ENCODE results near the gene EXOC6B.

Gene EXOC6B

DNA sequence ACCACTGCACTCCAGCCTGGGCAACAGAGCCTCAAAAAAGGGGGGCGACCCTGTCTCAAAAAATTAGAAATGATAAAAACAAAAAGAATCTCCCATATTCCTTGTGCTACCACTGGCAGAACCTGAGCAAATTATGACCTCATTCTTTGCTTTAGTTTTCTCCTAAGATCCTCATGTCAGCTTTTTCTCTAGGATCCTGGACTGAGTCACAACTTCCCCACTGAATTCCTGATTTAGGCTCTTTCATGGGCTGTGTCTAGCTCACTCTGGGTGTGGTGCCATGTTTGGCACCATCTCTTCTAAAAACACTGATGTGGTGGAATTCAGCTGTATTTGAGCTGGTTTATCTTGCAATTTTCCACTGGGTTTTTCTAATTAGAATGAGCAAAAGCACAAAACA, 37.1 kb downstream of the EXOC6B start:
- DNase-seq: no peak

DNA sequence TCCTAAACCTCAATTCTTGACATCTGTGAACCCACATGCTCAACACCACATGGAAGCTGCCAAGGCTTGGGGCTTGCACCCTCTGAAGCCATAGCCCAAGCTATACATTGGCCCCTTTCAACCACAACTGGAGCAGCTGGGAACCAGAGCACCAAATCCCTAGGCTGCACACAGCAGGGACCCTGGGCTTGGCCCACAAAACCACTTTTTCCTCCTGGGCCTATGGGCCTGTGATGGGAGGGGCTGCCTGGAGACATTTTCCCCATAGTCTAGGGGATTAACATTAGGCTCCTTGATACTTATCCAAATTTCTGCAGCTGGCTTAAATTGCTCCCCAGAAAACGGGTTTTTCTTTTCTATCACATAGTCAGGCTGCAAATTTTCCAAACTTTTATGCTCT, 40.3 kb downstream of the EXOC6B start:
- DNase-seq: no peak

DNA sequence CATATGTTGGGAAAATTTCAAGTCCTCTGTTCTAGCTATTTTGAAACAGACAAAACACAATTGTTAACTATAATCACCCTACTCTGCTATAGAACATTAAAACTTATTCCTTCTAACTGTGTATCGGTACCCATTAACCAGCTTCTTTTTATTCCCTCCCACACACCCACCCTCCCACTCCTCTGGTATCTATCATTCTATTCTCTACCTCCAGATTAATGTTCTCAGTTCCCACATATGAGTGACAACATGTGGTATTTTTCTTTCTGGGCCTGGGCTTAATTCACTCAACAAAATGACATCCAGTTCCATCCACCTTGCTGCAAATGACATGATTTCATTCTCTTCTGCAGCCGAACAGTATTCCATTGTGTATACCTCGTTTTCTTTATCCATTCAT, 43.3 kb downstream of the EXOC6B start:
- no peak for DNase-seq

DNA sequence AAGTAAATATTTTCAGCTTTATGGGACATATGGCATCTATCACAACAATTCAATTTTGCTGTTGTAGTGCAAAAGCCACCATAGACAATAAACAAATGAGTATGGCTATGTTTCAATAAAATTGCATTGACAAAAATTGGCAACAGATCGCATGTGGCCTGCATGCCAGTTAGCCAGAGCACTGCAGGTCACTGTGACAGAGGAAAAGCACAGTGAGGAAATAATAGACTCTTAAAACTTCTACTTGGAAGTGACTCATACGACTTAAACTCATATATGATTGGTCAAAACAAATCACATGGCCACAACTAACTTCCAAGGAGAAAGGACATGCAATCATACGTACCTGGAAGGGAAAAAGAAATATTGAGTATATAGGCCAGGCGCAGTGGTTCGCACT, 44.4 kb downstream of the EXOC6B start:
- no peak for DNase-seq

DNA sequence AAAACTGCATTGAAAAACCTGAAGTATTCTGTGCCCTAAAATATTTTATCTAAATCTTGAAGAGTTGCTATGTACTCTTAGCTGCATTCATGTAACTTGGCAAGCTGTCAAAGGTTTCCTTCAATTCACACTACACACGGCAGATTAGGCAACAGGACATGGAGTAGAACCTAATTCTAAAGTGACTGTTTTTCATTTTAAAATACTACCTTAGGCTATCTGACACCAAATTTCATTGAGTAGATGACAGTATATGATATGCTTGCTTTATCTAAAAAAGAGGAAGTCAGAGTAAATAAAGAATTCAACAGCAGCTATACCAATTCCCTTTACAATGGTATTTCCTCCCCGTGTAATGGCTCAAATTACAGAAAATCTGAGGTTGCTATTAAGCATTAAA, 45.4 kb downstream of the EXOC6B start:
- DNase-seq: no peak

DNA sequence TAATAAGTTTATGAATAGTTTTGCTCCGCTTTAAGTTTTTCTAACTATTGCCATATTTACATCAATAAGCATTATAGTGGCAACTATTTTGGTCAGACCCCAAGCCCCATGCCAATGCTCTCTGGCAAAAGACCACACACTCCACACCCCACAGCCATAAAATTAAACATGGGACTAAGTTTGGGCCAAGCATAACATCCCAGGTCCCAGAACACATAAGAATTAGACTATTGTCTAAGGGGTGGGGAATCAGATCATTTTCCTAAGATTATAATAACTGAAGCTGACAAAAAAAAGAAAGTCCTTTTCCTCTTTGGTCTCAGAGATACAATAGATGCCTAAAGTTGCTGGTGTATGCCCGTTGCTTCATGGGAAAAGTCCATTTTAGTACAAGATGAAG, 46.3 kb downstream of the EXOC6B start:
- DNase-seq: no peak

DNA sequence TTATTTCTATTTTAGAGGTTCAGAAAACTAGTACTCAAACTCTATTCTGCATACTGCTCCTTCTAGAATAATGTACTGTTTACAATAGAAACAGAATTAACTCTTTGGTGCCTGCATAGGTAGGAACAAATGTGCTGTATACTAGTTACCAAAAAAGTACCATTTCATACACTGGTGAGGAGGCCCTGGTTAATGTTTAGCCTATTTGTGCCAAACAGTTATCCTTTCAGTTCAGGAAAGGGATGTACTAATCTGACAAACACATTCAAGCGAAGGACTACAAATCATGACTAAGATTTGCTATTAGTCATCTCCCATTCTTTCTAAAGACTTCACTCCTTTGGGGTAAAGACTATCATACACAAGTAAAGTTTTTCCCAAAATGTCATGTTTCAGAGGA, 47.4 kb downstream of the EXOC6B start:
- DNase-seq: no peak

DNA sequence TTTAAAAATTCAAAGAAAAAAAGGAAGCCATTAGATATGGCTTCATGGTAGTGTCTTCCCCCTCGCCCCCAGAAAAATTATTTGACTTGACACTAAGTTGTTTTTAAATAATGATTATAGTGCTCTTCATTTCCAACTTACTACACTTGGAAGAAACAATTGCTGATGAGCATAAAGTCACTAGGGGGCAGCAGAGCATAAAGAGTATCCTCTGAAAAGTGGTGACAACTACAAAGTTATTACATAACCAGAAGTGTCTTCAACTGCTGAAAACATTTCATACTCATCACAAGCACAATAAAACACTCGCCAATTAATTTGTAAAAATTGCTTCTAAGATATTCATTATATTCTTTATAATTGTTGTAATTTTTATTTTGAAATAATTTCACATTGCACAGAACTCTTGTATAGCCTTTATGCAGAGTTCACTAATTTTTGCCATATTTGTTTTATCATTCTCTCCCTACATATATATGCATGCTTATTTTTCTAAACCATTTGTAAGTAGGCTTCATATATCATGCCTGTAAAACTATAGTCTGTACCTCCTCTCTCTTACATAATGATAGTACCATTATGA, 54.9 kb downstream of the EXOC6B start:
- no peak for DNase-seq

DNA sequence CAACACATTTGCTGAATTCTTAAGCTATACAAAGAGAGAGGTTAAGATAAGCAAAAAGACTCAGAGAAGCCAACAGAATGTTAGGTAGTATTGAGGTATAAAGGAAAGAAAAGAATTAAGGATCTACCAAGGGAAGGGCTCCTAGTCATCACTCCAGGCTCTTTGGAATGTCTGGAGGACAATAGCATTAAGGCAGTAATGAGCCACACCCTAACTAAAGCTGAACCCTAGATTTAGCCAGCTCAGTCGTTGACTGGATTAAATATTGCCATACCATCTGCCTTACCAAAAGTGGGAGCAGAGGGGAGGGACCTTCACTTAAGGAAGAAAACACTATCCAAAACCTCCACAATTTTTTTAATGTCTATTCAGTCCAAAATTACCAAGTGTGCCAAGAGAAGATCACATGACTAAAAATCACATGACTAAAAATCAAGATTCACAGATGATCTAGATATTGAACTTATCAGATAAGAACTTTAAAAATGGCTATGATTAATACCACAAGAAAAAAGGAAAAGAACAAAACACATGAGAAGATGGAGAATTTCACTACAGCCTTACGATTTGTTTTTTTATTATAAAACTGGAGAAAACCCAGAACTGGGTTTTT, 59.7 kb downstream of the EXOC6B start:
- DNase-seq: no peak

DNA sequence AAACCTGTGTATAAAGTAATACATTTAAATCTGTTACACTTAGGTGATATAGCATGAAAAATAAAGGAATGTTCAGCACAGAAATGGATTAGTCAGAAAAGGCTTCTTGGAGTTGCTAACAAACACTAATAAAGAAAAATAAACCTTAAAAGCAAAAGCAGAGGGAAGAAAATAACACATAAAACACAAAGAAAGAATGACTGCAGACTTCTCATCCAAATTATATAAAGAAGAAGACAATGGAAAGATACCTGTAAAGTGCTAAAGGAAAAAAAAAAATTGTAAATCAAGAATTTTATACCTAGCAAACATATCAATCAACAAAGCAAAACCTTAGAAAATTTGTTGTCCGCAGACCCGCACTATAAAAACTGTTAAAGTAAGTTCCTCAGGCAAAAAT, 63.6 kb downstream of the EXOC6B start:
- no peak for DNase-seq

DNA sequence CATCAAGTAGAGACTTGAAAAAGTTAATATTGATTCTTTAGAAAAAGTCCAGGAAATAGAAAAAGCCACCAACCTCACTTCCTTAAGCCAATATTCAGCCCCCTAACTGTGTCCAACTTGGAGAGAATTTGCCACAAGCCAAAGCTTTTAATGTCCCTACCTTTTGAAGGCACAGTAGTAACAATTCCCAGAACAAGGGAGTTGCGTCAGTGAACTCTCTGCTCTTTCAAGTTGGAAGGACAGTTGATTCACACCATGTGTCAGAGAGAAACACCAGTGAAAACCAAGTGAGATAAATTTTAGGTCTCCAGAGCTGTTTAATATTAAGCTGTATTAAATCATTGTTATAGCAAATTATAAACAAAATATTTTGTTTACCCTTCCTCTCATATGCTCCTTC, 66.1 kb downstream of the EXOC6B start:
- no peak for DNase-seq

DNA sequence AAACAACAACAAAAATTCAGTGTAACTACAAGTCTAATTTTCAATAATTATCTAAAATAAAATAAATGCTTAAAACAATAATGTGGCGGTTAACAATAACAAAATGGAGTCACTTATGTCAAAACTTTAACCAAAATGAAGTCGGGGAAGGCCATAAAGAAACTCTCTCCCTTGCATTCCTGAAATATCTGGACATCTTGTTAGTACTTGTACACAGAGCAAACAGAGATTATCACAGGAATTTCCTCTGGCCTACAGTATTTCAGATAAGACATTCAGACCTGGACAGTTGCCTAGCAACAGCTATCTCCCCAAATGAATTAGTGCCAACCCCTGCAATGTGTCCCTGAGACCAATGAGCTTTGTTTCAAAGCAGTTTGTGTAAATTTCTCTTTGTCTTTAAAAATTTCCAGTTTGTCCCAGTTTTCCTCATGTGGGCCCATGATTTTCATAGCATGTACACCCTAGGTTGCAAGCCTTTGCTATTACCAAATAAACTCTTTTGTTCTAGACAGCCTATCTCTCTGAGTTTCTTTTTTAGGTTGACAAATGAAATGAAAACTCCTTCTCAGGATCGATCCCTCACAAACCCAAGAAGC, 68.6 kb downstream of the EXOC6B start:
- no peak for DNase-seq

DNA sequence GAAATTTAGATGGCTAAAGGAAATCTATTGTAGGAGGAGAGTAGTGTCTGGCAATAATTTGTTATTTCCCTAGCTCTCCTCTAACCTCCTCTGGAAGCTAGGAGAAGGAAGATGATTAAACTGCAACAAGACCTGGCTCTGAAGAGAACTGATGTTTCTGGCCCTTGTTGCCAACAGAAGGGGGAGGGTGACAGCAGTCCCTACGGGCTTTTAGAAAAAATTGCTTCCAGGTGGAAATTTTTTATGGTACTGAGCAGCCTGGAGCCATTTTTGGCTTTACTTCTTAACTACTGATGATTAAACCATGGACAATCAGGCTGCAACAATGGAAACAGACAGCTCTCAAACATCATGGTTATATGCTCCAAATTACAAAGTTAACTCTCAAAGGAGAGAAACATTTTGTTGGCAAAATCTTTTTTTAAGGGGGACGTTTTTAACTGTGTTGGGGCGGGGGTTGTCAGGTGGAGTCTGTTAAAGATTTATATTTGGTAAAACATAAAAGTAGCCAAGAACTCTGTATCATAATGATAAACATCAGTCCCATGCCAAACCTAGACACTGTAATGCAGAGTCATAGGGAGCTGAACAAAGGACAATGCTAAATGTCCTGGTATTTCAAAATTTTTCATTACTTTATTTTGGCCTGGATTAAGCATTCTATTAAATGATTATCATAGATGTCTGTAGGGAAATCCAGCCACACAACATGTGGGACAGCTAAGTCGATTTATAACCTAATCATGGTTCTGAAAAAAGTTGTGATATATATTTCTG, 70.0 kb downstream of the EXOC6B start:
- DNase-seq: no peak

DNA sequence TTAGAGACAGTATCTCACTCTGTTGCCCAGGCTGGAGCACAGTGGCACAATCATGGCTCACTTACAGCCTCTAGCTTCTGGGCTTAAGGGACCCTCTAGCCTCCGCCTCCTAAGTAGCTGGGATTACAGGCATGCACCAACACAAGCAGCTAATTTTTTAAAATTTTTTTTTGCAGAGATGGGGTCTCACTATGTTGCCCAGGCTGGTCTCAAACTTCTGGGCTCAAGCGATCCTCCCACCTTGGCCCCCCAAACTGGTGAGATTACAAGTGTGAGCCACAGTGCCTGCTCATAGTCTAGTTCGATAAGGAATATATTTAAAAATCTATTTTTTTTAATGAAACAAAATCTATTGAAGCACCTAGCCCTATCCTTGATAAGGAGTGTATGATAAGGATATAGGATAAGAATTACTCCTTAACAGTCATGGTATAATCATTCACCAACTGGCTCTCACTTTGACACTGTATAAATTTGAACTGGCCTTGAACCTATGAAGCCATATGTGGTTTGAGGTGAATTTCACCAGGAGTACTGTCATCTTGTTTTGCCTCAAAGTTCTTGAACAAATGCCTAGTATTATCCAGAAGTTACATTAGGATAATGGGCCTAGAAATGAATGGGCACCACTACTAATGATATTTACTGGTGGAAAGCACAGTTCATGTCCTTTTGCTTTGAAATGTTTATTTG, 71.1 kb downstream of the EXOC6B start:
- no peak for DNase-seq

DNA sequence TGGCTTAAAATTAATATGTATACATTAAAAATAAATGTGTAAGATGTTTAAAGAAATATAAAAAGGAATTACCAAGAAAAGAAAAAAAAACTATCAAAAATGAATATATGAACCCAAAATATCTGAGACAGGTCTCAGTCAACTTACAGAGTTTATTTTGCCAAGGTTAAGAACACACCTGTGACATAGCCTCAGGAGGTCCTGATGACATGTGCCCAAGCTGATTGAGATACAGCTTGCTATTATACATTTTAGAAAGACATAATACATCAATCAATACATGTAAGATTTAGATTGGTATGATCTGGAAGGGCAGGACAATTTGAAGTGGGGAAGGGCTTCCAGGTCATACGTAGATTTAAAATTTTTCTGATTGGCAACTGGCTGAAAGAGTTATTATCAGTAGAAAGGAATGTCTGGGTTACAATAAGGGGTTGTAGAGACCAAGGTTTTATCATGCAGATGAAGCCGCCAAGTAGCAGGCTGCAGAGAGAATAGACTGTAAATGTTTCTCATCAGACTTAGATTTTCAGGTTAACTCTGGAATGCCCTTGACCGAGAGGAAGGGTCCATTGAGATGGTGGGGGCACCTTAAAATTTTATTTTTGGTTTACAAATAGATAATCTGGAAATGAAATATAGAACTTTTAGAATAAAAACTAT, 74.7 kb downstream of the EXOC6B start:
- DNase-seq: no peak

DNA sequence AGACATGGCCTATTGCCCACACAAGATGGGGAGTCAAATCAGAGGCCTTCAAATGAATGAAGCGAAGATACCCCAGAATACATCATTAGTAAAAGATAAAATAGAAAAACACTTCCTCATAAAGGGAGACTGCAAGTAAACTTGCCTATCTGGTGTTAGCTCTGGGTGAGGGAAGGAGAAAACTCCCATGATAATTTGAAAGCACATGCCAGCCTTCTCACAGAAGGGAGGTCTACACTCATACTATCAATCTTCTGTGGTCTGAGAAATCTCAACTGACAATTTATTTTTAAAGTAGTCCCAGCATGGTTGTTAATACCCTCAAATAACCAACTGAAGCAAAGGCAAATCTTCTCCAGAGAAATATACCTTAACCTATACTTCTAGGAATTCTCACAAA, 75.4 kb downstream of the EXOC6B start:
- no peak for DNase-seq

DNA sequence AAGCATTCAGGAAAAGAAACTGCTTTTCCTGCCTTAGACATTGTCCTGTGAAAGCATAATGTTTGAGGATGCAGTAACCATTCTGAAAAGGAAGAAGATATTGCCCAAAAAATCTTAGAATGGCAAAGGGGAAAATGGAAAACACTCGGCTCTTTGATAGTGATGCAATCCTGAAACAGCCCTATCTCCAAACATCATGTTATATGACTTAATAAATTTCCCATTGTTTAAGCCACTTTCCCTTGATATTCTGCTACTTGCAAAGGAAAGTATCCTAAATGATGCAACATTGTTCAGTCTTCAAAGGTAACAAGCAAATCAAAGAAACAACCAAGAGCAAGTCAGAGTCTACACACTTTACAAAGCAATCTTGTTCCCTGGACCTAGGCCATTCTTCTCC, 78.5 kb downstream of the EXOC6B start:
- DNase-seq: no peak

DNA sequence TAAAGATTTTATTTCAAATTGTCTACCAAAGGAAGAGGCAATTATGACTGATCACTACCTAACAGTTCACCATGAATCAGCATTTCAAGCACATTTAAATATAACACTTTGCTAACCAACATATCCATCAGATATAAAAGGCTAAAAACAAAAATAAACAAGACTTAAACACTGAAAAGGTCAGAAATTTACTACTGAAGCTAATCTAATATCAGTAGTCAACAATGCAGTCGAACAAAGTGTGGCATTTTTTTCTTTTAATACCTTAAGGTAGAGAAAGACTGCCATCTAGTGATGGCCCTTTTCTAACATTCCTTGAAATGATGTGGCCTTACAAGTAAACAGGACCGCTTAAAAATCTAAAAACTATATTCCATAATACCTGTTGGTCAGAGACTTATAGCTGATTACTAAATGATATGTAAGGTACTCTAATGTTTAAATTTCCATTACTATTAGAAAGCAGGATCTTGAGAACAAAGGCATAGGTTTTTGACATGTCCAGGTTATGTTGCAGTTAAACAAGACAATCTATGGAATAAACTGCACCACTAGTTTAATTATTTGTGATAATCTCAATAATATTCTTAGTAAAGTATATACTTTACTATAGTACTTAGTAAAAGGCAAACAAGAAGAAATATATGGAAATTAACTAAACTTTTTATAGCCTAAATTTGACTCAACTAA, 80.0 kb downstream of the EXOC6B start:
- DNase-seq: no peak

DNA sequence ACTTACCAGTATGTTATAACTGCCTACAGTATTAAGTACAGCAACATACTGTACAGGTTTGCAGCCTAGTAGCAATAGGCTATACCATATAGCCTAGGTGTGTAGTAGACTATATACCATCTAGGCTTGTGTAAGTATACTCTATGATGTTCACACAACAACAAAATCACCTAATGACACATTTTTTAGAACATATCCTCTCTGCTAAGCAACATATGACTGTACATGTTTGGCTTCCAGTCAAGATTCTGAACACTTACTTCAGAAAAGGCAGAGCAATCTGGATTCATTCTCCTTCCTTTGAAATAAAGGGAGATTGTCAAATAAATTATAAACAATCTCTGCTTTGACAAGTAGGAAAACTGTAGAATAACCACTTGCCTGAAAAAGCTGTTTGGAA, 81.8 kb downstream of the EXOC6B start:
- DNase-seq: no peak

DNA sequence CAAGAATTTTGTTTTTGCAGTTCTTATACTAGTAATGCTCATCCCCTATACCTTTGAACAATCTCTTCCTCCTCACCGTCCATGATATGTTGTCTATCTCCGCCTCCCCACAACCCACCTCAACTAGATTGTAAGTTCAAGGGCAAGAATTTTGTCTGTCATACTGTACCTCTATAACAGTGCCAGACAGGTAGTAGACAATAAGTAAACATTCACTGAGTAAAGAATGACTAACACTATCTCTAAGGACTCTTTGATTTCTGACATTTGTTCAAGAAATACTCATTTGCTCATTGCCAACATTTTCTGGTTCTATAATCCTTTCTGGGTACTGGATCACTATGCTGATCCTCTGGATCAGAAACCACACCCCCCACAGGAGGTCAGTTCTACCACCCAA, 82.4 kb downstream of the EXOC6B start:
- DNase-seq: no peak

DNA sequence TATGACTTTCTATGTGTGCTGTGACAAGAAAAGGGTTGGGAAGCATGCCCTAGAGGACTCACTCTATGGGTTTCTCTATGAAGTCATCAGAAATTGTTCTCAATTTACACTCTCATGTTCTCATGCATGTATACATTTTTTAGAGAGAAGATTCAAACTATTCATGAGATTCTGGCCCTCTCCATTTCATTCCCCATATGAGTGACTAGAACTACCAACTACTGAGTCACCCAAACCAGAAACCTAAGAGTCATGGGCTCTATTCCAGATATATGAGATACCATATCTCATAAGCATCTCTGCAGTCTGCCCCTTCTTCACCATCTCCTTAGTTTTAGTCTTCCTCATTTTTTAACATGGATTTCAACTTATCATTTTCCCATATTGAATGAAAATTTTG, 87.7 kb downstream of the EXOC6B start:
- DNase-seq: no peak

DNA sequence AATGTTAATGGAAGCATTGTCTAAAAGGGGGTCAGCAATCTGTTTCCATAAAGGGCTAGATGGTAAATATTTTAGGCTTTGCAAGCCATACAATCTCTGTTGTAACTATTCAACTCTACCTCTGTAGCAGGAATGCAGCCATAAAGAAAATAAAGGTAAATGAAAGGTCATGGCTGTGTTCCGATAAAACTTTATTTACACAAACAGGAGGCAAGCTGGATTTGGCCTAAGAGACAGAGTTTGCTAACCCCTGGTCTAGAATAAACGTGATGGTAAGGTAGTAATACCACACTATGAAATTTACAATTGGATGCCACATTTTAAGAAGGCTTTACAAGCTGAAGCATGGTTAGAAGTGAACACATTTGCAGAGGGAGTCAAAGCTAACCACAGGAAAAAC, 91.4 kb downstream of the EXOC6B start:
- DNase-seq: no peak
